ENCODE data around the gene RPS6KL1. TPM values are rescaled to one million over a fixed set of nuclear protein-coding genes. Genes with fewer than 3 reads are reported as not detected.

Gene RPS6KL1
- total RNA-seq, 1 donor from 2014 or later: 6.4 TPM

- TF ChIP-seq EZH2 (IDR thresholded peaks at IDR 0.05): no peak
- TF ChIP-seq EZH2phosphoT487 (IDR thresholded peaks at IDR 0.05): no peak
- TF ChIP-seq CTCF (IDR thresholded peaks at IDR 0.05): no peak
- Mint-ChIP-seq H3K36me3 (no peaks in the 10 kb centered on the region), H3K4me3 (no peak overlapping the region), H3K9me3 (no peaks in the 10 kb centered on the region), H3K27ac (no peak overlapping the region), H3K4me1 (no peaks in the 10 kb centered on the region), H3K27me3 (ENCODE audit: insufficient read depth, low read depth) (peaks cover 7% of the 10 kb centered on the region)
- no peaks in the 10 kb centered on the region for H3K79me2 ChIP-seq (ENCODE audit: low read depth)
- no peaks in the 10 kb centered on the region for H4K20me1 ChIP-seq (ENCODE audit: low read depth)
- H3F3A ChIP-seq (ENCODE audit: low read depth): no peaks in the 10 kb centered on the region
- no peak overlapping the region for H3K27ac ChIP-seq
- no peaks in the 10 kb centered on the region for H3K4me1 ChIP-seq
- no peak for DNase-seq (ENCODE audit: low spot score)
- H3K9ac ChIP-seq: no peak overlapping the region
- H3K4me2 ChIP-seq: no peak overlapping the region
- H3K36me3 ChIP-seq: no peaks in the 10 kb centered on the region
- H3K4me3 ChIP-seq: no peak overlapping the region
- H2AFZ ChIP-seq (replicated peaks): no peak overlapping the region
- H3K27me3 ChIP-seq: no peaks in the 10 kb centered on the region
- no peaks in the 10 kb centered on the region for H3K9me3 ChIP-seq (ENCODE audit: low read depth)
These were observed 56.2 kb downstream of the RPS6KL1 start for GRCh38 chr14:74866708-74867389.

- no peak overlapping the region for H3K4me3 ChIP-seq
- no peak overlapping the region for H3K4me3 Mint-ChIP-seq
- H3K9me3 ChIP-seq (ENCODE audit: low read depth): no peaks in the 10 kb centered on the region
- DNase-seq (ENCODE audit: low spot score): no peak
- H3K4me1 Mint-ChIP-seq: no peaks in the 10 kb centered on the region
- H3K36me3 ChIP-seq: no peaks in the 10 kb centered on the region
- TF ChIP-seq EZH2 (IDR thresholded peaks at IDR 0.05) (no peak), EZH2phosphoT487 (IDR thresholded peaks at IDR 0.05) (no peak), CTCF (IDR thresholded peaks at IDR 0.05) (no peak)
- no peak overlapping the region for H2AFZ ChIP-seq (replicated peaks)
- no peaks in the 10 kb centered on the region for H3K9me3 Mint-ChIP-seq
- H3K79me2 ChIP-seq (ENCODE audit: low read depth): no peaks in the 10 kb centered on the region
- H3K27me3 ChIP-seq: no peaks in the 10 kb centered on the region
- no peaks in the 10 kb centered on the region for H4K20me1 ChIP-seq (ENCODE audit: low read depth)
- no peaks in the 10 kb centered on the region for H3K36me3 Mint-ChIP-seq
- H3K27ac Mint-ChIP-seq: no peak overlapping the region
- no peak overlapping the region for H3K27ac ChIP-seq
- H3F3A ChIP-seq (ENCODE audit: low read depth): no peaks in the 10 kb centered on the region
- no peak overlapping the region for H3K9ac ChIP-seq
- H3K4me2 ChIP-seq: no peak overlapping the region
- no peaks in the 10 kb centered on the region for H3K4me1 ChIP-seq
- peaks cover 7% of the 10 kb centered on the region for H3K27me3 Mint-ChIP-seq (ENCODE audit: insufficient read depth, low read depth)
These were observed 57.9 kb downstream of the RPS6KL1 start for GRCh38 chr14:74865156-74865555.

- no peak for DNase-seq (ENCODE audit: low spot score)
- Mint-ChIP-seq H3K27ac (no peak overlapping the region), H3K27me3 (ENCODE audit: insufficient read depth, low read depth) (peaks cover 7% of the 10 kb centered on the region), H3K9me3 (no peaks in the 10 kb centered on the region), H3K4me3 (no peak overlapping the region), H3K36me3 (no peaks in the 10 kb centered on the region), H3K4me1 (no peaks in the 10 kb centered on the region)
- H3K79me2 ChIP-seq (ENCODE audit: low read depth): no peaks in the 10 kb centered on the region
- no peak overlapping the region for H3K4me3 ChIP-seq
- no peaks in the 10 kb centered on the region for H3K4me1 ChIP-seq
- no peaks in the 10 kb centered on the region for H3K36me3 ChIP-seq
- TF ChIP-seq CTCF (IDR thresholded peaks at IDR 0.05) (no peak), EZH2 (IDR thresholded peaks at IDR 0.05) (no peak)
- H3K4me2 ChIP-seq: no peak overlapping the region
- H4K20me1 ChIP-seq (ENCODE audit: low read depth): no peaks in the 10 kb centered on the region
- no peak overlapping the region for H3K9ac ChIP-seq
- no peaks in the 10 kb centered on the region for H3K9me3 ChIP-seq (ENCODE audit: low read depth)
- no peaks in the 10 kb centered on the region for H3K27me3 ChIP-seq
- no peak overlapping the region for H3K27ac ChIP-seq
- no peaks in the 10 kb centered on the region for H3F3A ChIP-seq (ENCODE audit: low read depth)
- H2AFZ ChIP-seq (replicated peaks): no peak overlapping the region
These were observed 58.9 kb downstream of the RPS6KL1 start for GRCh38 chr14:74864198-74864597.

Data from neural progenitor cell (in vitro differentiated cells).